NCI-H748 treated with DMSO at 0.1 percent for 48 hours (cell line): ENCODE measurements around the gene ZC3H7B.
"Not testable (repeated sequence)": the region's sequence is repeated elsewhere in the genome, so short reads cannot be mapped to it uniquely, and the experiment has no call there.

ENCODE experiments used
- DNase-seq: peaks from one replicate; lab custom pipeline; 2025; lab: John Stamatoyannopoulos, UW

Gene ZC3H7B

DNA sequence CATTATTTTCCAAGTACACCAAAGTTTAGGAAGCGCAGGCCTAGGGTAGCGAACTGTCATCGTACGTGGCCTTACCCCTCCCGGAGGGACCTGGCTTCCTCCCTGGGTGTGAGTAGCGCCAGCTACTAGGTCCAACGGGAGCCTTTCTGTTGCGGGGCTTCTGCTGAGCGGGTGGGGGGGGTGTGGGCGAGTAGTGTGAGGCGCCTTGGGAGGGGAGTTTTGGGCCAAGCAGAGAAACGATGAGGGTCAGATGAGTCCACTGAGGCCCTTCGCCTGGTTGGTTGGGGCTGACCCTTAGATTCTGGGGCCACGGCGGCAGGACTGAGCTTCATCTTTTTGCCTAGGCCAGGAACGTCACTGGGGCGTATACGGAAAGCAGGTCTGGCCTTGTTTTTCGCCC, 81.3 kb downstream of the ZC3H7B start:
- no peak for DNase-seq

DNA sequence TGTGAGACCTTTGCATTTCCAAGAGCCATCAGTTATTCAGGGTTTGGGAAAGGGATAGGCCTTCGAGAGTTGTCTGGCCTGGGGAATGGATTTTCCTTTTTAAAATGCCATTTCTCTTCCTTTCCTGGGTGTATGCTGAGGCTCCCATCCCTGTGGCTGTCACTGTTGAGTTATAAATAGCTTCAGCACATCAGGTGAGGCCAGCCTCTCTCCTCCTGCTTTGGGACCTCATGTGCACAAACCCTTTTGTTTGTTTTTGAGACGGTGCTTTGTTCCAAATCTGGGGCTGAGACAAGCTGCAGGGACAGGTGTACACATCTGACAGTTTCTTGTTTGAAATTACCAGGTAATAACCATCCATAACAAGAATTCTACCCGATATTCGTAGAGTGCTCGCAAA, 81.8 kb downstream of the ZC3H7B start:
- no peak for DNase-seq

- no peak for DNase-seq
Observed at GRCh38 chr22:41384128-41384527, 82.8 kb downstream of the ZC3H7B start.

DNA sequence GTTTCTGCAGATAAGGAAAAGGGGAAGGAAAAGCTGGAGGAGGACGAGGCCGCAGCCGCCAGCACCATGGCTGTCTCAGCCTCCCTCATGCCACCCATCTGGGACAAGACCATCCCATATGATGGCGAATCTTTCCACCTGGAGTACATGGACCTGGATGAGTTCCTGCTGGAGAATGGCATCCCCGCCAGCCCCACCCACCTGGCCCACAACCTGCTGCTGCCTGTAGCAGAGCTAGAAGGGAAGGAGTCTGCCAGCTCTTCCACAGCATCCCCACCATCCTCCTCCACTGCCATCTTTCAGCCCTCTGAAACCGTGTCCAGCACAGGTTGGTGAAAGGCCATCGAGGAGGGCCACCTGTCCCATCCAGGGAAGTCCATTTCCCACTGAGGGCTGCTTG, 86.0 kb downstream of the ZC3H7B start:
- DNase-seq = no peak

- DNase-seq = no peak
Observed at GRCh38 chr22:41394012-41394356, 92.7 kb downstream of the ZC3H7B start.

DNA sequence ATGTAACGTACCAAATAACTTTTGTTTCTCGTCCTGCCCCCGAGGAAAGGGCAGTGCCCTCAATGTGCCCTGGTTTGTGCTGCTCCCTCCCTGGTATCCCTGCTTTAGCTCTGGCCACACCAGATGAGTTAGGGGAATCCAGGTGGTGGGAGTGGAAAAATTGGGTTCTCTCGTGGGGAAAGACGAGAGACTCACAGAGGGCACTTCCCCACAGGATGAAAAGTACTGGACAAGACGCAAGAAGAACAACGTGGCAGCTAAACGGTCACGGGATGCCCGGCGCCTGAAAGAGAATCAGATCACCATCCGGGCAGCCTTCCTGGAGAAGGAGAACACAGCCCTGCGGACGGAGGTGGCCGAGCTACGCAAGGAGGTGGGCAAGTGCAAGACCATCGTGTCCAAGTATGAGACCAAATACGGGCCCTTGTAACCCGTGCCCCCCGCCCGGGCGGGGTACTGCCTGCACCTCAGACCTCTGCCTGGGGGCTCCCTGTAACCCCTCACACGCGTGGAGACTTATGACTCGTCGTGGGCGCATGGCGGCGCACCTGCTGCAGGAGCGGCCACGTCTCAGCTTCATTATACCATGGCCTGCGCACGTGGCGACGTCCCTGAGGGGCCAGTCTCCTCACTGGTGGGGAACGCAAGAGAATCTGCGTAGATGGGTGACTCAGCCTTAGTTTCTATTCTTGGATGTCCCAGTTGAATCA, 94.4 kb downstream of the ZC3H7B start:
- DNase-seq = no peak

- no peak for DNase-seq
Observed at GRCh38 chr22:41397143-41397811, 96.0 kb downstream of the ZC3H7B start.

DNA sequence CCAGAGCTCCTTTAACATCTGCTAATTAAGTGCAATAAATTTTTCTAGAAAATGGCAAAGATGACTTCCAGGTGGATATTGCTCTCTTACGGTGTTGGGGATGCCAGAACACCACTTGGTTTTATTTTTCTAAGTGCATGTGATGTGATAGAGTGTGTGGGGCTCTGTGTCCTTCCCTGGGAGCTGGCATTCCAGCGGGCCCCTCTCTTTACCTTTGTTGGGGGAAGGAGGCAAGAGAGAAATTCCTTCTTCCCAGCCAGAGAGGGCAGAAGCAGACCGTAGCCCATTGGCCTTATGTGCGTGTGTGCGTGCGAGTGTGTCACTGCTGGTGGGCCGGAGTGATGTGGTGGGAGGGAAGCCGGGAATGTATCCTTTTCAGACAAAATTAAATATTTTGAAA, 97.6 kb downstream of the ZC3H7B start:
- no peak for DNase-seq

- DNase-seq = no peak
Observed at GRCh38 chr22:41401781-41402648, 100.7 kb downstream of the ZC3H7B start.

- DNase-seq = not testable (repeated sequence)
Observed at GRCh38 chr22:41402851-41403250, 101.5 kb downstream of the ZC3H7B start.

- DNase-seq = peak; percentile 63
Observed at GRCh38 chr22:41403532-41404318, 102.4 kb downstream of the ZC3H7B start.

GRCh38 chr22:41405588-41405987, 104.3 kb downstream of the ZC3H7B start:
- no peak for DNase-seq

DNA sequence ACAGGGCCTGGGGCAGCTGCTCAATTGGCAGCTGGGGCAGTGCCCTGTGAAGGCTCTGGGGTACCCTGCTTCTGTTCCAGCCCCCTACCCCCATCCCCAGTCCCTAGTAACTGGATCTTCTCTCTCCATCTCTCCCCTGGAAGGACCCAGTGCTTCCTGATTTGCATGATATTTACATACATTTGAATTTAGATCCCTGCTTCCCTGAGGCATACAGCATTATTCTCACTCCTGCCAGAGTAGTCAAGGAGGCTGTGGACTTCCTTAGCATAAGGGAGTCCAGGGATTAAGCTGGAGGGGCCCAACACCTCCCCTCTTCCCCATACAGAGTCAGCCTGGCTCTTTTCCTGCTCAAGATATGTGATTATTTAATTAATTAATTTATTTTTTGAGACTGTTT, 105.1 kb downstream of the ZC3H7B start:
- DNase-seq = no peak

GRCh38 chr22:41407433-41407832, 106.1 kb downstream of the ZC3H7B start:
- no peak for DNase-seq

- no peak for DNase-seq
Observed at GRCh38 chr22:41408665-41409064, 107.3 kb downstream of the ZC3H7B start.
